Stimulated activated CD8-positive, alpha-beta memory T cell treated with anti-CD3 and anti-CD28 coated beads, Interleukin-2, amount 100 ng/mL, for 1 hour (primary cell): ENCODE measurements around the gene KIAA0825.

Experiments used
- DNase-seq, 2 donors: peaks; one replicate each; pipeline ENCODE4 v3.0.0-alpha.2; 2020; ENCODE audit warnings: low read depth in 2 of 2

The KIAA0825 gene

DNA sequence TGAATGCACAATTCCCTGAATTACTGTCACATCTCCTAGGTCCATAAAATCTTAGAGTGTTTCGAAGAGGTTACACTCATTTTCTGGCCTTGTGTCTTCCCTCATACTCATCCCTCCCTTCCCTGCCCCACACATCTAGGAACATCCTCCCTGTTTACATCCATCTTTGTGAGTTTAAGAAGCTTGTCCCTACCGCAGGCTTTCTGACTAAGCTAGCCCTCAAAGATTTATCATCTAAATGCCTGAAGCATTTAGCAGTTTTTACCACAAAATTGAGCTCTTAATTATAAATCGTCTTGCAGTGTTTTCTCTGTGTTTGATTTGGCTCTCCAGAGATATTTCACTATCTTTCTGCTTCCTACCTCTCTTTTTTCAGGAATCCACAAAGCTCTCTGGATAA is 374.8 kb downstream of the KIAA0825 start:
- DNase-seq, result no peak

DNA sequence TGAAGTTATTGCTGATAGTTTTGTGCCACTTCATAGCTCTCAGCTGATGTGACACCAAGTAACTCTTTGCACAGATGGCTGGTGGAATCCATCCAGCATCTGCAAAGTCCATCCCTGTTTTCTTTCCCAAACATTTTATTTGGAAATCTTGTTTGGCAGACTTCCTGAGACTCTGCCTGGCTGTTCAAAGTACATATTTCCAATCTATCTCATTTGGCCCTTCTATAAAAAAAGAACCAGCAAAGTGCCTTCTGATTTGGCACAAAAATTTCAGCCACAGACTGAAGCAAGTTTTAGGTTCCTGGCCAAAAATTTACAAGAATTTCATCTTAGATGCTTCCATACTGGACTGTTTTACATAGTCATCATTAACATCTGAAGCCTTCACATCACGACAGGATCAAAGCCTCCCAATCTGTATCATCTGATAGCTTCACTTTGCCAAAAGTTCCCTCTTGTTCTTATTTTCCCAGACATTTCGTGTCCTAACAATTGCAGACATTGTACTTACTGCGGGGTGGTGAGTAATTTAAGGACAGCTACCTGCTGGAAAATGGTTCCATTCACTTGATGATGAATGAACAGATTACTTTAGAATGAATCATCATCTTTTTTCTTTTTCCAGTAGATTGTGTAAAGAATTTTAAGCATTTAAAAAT is 377.3 kb downstream of the KIAA0825 start:
- no peak for DNase-seq

DNA sequence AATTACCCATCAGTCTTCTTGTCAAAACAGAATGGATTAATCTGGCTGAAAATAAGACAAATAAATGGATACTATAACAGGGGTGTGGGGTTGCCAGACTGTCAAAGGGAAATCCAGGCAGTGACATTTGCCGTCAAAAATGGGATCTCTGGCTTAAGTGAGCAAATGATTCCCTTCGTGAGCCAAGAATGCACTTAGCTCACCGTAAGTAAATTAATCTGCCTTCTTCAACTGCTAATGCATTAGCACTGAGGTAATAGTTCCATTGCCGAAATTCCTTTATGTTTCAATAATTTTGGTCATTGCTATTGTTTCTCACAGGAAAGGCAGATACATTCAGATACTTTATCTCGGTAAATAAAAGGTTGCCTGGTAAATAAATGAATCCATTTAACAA is 377.8 kb downstream of the KIAA0825 start:
- DNase-seq, result no peak

DNA sequence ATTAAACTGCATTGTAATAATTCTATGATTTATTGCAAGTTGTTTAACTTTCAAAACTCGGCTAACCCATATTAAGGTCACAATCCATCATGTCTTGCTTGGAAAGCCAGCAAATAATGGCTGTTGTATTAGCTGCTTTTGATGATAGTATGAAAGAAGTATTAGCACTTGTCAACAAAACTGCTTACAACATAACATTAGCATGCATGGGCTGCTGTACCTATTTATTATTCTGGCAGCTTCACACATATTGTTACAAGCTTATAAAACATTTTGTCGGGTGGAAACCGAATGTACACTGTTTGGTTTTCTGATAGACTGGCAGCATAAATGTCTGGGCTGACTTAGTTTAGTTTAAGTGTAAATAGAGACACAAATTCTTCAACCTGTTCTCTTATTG is 378.3 kb downstream of the KIAA0825 start:
- no peak for DNase-seq

DNA sequence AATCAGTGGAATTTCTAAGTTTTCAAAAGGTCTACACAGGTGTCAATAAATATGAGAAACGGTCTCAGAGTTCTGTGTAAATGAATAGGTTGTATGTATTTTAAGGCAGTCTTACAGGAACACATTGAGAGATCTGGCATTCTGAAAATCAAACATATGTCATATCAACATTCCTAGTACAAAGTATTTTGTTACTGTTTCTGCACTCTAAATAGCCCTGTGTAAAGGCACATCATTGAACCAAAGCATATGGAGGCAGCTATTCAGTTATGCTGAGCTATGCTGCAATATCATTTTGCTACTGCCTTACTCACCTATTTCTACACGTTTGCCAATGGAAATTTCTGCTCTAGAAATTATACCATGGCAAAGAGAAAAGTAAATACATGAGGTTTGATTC is 379.1 kb downstream of the KIAA0825 start:
- no peak for DNase-seq

DNA sequence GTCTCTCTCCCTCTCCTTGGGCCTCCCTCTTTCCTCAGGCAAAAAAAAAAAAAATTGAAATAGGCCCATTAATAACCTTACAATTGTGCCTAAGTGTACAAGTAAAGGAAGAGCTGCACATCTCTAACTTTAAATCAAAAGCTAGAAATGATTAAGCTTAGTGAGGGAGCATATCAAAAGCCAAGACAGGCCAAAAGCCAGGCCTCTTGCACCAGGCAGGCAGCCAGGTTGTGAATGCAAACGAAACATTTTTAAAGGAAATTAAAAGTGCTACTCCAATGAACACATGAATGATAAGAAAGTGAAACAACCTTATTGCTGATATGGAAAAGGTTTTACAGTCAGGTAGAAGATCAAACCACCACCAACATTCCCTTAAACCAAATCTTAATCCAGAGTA is 383.4 kb downstream of the KIAA0825 start:
- no peak for DNase-seq

DNA sequence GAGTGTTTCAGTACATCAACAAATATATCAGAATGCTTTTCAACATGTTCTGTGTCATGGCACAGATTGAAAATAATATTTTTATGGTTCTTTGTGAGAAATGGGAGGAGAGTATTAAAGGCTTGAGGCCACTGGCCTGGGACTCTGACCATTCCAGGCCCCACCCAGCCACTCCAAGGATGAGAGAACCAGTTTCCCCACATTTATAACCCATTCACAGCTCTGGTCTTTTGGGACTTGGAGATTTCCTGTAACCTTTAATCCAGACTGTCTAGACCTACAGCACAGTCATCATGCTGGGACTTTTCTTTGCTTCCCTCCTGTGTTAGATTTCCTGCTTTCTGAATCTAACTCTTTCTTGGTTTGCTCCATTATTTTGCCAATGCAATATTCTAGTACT is 389.6 kb downstream of the KIAA0825 start:
- DNase-seq, result no peak

DNA sequence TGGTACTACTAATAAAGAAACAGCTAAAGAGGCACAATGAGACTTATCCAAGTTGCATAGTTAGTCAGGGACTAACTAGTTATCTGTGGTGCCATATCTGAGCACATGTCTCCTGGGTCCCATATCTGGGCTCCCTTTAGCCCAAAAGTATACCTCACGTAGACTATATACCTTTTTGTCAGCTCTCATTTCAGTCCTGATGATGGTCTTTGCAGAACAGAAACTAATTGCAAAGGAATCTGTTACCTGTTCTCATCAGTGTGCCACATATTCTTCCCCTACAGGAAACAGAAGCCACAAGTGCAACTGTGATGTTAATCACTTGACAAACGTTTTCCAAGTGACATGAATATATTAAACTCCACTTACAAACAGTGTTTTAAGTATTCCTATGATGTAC is 395.2 kb downstream of the KIAA0825 start:
- DNase-seq, result no peak

DNA sequence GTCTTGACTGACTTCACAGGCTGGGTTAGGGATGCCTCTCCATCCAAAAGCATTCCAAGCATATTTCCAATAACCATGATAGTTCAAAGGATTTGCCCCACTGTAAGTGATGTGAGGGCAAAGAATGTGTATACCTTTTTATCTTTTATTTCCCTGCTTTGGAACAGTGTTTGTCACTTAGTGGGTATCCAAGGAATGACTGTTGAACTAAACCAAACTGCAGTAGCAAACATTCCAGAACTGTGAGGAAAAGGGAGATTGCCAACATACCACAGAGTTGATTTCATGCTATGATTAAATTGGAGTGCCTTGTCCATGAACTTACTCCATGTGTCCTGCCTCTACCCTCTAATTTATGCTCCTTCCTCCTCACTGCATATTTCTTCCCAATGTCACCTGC is 400.0 kb downstream of the KIAA0825 start:
- DNase-seq, result no peak

DNA sequence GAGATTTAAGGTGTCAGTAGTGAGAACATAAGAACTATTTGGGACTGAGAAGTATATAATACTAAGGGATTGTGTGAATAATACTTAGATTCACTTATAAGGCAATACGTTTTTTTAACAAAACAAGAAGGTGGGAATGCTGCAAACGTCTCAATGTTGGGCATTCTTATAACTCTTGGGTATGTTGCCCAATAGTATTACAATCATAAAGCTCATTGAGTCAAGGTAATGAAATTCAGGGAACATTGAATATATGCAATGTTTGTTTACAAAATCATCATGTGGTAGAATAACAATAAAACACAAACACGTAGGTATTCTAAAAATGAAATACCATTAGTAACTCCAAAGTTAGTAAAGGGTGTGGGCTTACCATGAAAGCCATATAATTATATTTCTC is 400.7 kb downstream of the KIAA0825 start:
- no peak for DNase-seq

DNA sequence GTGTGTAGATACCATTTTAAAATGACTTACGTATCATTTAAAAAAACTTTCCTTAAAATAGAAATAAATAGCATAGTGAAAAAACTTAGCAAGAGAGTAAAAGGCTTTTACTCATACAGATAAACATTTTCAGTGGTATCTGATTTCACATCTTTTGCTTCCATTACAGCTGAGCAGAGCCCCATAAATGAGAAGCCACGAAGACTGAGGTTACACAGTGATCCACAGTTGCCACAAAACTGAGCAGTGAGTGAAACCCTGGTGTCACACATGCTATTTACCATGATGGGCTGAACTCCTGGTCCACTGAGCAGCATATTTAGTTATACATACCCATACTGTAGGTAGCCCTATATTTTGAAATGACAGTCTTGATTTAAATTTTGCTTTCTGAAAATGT is 401.2 kb downstream of the KIAA0825 start:
- no peak for DNase-seq

DNA sequence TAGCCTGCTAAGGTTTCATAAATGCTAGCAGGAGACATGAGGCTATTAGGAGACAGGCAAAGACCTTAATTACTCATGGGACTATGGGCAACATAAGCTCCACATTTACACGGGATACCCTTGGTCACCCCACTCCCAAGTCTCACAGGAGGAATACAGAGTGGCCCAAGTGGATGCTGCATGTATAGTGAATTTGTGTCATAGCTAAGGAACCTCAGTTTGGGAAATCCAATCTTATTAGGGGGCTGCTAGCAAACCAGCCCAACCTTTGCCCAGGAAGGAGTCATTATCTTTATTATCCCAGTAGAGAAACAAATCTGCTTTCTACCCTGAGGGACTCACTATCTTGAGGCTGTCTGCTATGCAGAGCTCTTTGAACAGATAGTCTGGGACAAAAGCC is 405.9 kb downstream of the KIAA0825 start:
- no peak for DNase-seq

DNA sequence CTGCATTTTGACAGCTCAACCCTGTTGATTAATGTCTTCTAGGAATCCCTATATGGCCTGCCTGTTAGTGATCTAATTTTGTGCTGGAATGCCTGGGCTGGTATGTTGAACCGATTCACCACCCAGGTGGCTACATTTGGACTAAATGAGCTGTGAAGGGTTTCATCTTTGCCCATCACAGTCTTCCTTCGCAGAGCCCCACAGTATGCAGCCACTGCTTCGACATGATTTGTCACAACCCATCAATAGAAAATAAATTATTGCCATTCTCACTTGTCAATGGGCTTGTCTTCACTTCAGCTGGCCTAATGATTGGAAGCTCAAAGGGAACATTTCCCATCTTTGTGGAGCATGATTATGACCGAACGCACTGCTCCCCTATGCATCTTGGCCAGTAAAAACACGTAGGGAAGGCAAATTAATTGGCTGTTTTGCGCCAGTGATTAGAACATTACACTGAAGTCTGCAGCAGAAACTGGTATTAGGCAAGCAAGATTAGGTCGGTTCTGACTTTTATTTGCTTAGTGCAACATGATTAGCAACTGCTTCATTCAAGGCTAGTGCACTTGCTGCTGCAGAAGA is 408.5 kb downstream of the KIAA0825 start:
- no peak for DNase-seq

DNA sequence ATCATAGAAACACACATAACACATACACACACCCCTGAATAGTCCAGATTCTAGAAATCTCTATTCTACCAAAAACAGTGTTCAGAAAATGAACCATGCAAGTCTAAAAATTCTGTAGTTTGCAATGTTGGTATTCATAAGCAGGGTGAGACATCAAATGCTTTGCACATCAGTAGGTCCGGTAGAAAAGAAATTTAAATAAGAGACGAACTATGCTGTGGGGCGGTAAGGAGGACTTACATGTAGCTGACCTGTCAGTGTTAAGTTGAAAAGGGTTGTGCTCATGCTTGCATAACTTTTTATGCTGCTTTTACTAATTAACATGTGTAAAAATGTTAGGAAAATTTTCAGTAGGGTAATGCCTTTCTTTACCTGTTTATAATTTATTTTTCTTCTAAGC is 409.1 kb downstream of the KIAA0825 start:
- no peak for DNase-seq

DNA sequence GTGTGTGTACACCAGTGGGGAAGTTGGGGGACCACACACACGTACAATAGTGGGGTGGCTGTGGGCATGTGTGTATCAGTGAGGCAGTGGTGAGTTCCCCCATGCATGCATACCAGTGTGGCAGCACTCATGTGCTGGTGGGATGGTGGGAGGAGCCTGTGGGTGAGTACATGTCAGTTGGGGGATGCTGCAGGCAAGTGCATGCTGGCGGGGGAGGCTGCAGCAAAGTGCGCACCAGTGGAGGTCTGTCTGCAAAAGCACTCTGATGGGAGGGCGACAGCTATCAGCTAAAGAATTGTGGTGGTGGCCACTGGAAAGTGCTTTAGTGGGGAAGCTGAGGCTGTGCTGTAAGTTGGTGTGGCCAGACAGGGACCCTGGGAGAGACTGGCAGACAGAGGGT is 418.8 kb downstream of the KIAA0825 start:
- no peak for DNase-seq

DNA sequence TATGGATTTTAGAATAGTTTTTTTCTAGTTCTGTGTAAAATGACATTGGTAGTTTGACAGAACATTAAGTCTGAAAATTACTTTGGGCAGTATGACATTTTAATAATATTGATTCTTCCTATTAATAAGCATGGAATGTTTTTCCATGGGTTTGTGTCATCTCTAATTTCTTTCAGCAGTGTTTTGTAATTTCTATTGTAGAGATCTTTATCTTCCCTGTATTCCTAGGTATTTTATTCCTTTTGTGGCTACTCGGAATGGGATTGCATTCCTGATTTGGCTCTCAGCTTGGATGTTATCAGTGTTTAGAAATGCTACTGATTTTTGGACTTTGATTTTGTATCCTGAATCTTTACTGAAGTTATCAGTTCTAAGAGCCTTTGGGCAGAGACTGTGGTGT is 420.4 kb downstream of the KIAA0825 start:
- DNase-seq, result no peak

DNA sequence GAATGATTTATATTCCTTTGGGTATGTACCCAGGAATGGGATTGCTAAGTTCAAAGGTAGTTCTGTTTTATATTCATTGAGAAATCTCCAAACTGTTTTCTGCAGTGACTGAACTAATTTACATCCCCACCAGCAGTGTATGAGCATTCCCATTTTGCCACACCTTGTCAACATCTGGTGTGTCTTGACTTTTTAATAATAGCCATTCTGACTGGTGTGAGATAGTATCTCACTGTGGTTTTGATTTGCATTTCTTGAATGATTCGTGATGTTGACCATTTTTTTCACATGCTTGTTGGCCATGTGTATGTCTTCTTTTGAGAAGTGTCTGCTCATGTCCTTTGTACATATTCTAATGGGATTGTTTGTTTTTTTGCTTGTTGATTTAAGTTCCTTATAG is 421.5 kb downstream of the KIAA0825 start:
- no peak for DNase-seq

DNA sequence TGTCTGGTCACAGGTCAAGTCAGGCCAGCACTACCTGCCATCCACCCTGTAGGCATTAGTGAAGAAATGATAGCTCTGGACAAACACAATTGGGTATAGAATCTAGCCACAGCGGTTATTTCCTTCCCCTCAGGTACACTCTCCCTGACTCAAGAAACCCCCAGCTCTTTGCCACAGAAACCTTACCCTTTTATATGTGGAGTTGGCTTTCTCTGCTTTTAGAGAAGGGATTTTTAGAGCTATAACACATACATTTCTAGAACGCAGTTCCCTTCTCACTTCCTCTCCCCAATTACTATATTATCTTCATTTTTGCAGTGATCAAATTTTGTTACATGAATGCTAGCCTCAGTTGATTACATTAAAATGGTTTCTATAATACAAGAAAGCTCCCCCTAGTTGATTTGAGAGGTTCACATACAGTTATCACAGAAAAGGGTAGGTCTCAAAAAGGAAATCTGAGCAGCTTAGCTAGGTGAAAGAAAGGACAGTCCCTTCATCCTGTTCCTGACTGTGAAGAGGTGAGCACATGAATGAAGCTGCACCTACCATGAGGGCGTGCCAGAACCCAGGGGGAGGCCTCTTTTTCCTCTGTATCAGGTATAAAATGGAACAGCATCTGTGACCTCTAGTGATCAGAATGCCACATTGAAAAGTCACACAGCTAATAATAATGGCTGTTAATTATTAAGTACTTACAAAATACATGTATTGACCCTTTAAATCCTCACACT is 425.6 kb downstream of the KIAA0825 start:
- no peak for DNase-seq

DNA sequence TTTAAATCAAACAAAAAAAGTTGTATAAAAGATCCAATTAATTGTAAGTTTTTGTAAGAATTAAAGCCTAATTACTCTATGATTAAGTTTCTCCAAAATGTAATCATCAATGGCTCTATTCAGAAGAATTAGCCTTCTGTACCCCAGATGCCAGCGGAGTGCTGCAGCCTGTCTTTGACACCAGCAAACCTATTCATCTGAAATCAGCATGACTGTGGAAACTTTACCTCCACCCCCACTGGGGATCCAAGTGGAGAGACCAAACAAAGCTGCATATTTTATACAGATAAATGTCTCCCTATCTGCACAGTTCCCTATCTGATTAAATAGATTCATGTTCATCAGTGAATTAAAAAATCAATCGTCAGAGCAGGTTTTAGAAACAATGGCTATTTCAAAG is 426.8 kb downstream of the KIAA0825 start:
- no peak for DNase-seq

DNA sequence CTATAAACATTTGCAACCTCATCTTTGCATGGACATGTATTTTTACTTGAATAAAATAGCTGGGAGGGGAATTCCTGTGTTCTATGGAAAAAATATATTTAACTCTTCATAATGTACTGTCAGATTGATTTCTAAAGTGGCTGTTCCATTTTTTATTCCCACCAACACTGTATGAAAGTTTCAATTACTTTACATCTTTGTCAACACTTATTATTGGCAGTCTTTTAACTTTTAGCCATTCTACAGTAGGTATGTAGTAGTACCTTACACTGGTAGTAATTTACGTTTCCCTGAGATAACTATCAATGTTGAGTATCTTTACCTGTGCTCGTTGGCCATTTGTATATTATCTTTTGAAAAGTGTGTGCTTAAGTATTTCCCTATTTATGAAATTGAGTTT is 429.7 kb downstream of the KIAA0825 start:
- no peak for DNase-seq

DNA sequence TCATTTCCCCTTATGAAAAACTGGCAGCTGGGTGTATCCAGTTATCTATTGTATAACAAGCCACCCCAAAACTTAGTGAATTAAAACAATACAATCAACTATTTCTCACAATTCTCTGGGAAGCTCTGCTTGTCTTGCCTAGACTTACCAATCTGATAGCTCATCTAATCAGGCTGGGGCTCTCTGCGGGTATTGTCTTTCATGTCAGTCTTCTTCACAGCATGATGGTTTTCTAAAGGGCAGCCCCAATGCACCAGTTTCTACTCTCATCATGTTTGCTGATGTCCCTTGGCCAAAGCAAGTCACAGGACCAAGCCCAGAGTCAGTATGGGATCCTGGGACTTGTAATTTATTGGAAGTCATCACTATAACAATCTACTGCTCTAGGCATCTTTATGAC is 433.5 kb downstream of the KIAA0825 start:
- DNase-seq, result no peak

DNA sequence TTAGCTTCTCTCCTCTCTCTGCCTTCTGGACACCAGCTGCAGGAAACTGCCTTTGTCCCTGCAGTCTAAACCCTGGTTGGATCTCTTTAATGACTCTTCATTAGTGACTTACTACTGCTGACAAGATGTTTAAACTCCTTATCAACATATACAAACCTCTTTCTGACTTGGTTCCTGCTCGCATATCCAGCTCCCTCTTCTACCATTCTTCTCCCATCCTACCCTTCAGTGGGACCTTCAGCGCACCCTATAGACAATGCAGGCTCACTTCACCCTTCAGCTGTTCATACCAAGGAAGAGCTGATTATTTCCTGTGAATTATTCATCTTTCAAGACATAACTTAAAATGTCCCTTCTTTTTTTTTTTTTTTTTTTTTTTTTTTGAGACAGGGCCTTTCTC is 436.5 kb downstream of the KIAA0825 start:
- DNase-seq, result no peak

DNA sequence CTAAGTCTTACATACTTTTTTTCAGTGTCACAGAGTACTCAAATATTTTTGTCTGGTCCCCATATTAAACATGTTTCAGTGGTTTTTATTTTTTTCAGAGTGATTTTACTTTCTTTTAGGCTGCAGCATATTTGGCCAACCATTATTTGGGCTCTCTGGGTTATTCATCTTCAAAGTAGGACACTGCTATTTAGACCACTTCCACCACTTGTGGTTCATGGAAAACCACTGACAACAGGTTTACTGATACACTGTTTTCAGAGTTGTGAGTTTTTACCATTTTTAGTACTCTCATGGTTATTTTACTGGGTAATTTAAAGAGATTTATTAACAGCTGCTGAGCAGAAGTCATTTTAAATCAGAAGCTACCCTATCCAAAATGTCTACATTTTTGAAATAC is 437.6 kb downstream of the KIAA0825 start:
- no peak for DNase-seq

DNA sequence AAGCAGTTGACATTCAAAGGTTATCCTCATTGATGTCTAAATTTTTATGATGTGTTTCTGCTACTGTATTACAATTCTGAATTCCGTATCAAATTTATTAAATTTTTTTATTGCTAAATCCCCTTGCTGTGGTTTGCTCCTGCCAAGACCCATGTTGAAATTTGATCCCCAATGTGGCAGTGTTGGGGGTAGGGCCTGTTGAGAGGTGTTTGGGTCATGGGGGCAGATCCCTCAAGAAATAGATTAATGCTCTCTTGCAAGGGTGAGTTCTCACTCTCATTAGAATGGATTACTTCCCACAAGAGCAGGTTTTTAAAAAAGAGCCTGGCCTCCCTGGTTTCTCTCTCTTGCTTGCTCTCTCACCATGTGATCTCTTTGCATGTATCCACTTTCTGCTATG is 442.5 kb downstream of the KIAA0825 start:
- no peak for DNase-seq
